NCI-H128 (cell line): ENCODE measurements around the gene RALGPS1.
"Not testable (repeated sequence)": the region's sequence is repeated elsewhere in the genome, so short reads cannot be mapped to it uniquely, and the experiment has no call there.

Source experiments
- DNase-seq: peaks from one replicate; lab custom pipeline; 2025; ENCODE audit not compliant: unreplicated experiment; lab: John Stamatoyannopoulos, UW

The RALGPS1 gene

DNA sequence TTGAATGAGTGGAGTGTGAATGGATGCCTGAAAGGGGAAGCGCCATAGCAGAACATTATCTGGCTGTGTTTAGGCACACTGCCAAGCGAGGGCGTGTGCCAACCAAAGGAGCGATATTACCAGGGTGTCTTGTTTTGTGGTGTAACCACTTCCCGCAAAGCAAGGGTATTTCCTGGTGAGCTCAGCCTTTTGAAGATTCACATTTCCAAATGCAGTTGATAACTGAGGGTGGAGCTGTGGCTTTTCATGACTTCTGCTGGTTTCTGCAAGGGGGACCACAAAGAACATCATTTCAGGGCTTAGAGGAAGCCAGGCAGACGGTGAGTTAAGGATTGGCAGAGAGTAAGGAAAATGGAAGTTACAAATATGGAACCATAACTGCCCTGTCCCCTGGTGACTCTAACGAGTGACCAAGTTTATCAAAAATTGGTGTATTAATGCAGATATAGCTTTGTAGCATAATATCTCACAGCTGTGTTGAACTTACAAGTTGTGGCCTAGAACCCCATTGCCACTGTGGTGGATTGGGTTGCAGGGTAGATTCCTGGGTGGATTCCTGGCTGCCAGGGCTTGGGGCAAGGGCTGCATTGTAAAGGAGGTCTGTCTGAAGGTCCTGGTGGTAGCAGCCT is 71.4 kb downstream of the RALGPS1 start:
- peak; percentile 42 for DNase-seq

DNA sequence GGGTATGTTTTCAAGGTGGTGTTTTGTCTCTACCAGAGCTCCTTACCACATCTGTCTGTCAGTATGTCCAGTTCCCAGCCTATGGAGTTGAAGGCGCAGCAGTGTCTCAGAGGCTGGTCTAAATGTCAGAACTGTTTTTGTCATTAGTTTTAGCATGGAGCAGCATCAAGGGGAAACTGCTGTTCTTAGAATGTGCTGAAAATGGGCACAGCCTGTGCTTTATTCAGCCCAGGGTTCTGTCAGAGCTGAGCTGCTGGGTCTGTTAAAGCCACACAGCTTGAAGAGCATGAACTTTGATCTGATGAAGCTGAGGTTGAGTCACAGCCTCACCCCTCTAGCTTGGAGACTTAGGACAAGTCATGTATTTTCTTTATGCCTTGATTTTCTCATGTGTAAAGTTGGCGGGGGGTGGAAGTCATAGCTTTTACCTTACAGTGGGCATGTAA is 71.9 kb downstream of the RALGPS1 start:
- DNase-seq: no peak

DNA sequence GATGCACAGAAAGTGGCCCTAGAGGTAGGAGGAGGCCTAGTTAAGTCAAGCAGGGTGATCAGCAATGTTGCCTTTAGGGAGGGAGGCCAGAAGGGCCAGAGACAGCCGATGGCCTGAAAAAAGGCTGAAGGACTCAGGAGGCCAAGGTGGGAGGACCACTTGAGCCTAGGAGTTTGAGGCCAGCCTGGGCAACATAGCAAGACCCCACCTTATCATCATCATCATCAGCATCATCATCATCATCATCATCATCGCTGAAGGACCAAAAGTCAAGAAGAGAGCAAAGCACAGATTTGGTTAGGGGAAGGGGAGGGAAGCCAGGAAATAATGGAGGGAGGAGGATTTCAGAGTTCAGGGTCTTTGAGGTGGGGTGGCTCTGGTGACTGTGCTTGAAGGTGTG is 74.3 kb downstream of the RALGPS1 start:
- no peak for DNase-seq

DNA sequence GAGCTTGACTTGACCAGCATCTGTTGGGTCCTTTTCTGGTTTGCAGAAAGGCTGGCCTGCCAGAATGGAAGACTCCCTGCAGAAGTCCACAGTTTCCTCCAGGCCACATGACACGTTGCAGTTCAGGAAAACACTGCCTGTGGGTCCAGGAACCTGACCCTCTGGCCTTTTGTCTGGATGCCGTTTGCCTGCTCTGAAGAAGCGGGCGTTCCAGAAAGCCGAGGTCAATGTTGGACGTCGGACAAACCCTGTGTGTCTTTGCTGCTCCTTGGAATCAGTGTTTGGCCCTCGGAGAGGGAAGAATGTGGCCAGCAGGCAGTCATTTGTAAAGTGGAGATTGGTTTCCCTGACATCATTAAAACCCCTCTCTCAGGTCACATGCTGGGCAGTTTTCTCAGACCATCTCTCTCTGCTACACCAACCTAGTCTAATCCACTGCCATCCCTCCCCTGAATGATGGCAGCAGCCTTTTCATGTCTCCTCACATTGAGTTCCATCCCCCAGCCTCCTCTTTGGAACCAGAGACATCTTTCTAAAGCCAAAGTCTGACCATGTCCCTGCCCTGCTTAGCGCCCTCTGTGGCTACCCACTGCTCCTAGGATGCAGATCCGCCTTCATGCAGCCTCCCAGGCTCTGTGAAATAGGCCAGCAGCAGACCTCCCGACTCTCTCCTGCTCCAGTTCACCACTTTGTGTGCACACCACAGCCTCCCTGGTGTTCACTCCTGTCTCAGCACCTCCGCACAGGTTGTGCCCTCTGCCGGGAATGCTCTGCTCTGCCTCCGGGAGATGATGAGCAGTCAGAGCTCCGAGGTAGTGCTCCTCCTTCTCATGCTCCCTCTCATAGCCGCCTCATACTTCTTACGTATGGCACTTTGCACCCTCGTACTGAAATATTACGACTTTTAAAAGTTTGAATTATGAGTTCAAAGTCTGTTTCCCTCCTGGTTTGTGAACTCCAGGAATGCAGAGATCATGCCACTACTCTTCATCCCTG is 75.6 kb downstream of the RALGPS1 start:
- no peak for DNase-seq

DNA sequence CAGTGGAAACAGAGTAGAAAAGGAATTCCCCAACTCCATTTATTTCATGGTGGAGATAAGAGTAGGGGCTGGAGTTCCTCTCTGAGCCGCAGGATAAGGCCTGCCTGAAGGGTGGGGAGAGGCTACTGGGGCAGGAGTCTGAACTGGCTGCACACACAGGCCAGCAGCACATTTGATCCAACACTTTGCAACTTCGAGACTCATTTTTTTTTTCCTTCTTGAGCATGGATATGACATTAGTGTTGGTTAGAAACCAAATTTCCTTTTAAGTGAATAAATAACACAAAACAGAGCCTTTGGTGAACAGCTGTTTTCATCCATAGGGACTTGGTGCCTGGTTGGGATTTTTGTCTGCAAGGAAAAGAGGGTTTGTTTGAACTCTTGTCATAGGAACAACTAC is 76.6 kb downstream of the RALGPS1 start:
- no peak for DNase-seq

DNA sequence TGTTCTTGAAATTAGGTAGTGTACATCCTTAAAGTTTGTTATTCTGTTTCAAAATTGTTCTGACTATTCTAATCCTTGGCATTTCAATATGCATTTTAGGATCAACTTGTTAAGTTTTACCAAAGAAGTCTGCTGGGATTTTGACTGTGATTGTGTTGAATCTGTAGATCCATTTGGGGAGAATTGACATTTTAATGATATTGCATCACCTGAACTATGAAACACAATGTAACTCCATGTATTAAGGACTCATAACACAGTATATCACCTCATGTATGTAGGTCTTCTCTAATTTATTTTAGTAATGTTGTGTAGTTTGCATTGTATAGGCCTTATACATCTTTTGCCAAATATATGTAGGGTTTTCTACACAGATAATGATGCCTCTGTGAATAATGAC is 77.8 kb downstream of the RALGPS1 start:
- DNase-seq: no peak

DNA sequence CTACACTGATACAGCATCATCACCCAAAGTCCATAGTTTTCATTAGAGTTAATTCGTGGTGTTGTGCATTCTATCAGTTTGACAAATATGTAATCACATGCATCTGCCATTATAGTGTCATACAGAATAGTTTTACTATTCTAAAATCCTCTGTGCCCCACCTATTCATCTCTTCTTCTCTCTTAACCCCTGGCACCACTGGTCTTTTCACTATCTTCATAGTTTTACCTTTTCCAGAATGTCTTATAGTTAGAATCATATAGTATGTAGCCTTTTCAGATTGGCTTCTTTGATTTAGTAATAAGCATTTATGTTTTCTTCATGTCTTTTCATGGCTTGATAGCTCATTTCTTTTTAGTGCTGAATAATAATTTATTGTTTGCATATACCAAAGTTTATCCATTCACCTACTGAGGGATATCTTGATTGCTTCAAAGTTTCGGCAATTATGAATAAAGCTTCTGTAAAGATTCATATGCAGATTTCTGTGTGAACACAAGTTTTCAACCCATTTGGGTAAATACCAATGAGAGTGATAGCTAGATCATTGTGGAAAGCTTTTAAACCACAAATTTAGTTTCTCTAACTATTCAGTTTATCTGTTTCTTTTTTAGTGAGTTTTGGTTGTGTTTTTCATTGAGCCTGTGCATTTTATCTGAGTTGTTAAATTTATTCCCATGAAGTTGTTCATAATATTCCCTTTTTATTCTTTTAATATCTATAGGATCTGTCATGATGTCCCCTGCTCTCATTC is 84.9 kb downstream of the RALGPS1 start:
- no peak for DNase-seq

DNA sequence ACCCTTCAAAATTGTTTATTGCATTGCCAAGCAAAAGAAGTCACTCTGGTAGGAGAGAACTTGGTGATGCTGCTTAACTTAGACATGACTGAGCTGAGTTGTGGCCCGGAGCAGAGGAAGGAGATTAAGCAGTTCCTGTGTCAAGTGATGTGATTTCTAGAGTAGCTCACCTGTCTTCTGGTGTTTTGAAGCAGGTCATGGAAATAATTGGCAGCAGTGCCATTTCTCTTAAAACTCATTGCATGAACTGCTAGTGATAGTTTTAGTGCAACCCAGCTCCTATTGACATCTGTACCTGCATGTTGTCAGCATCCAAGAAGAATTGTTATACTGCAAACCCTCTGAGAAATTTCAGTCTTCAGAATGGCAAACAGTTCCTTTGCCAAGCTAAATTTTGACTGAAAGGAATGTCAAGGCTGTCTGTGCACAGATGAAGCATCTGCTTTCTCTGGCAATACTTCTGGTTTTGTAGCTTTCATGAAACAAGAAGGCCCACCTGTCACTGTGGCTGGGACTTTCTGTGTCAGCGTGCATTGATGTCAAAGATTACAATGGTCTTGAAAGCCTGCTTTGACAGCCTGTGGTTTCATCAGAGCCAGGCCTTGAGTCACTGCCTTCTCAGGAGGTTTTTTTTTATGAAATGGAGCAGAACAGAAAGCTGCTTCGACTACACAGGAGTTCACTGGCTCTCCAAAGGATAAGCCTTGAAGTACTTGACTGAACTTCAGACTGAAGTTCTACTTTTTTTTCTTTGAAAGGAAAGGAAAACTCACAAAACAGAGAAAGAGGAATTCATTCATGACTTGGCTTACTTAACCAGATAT is 90.6 kb downstream of the RALGPS1 start:
- DNase-seq: no peak

DNA sequence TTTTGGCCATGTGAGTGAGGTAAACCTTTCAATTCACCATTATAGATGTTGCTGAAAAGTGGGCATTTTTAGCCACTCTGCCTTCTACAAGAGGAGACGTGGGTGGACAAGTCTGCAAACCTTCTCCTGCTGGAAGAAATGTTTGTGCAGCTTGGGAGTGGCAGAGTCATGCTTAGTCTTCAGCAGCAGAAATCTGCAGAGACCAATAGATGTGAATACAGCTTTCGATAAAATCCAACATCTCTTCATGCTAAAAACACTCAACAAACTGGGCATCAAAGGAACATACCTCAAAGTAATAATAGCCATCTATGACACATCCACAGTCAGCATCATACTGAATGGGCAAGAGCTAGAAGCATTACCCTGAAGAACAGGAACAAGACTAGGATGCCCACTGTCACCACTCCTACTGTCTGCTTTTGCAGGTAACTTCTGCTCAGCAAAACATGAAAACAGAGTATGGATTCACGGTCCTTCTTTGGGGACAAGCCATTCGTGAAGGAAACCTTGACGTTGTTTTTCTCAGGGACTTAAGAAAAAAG is 91.3 kb downstream of the RALGPS1 start:
- DNase-seq: no peak

DNA sequence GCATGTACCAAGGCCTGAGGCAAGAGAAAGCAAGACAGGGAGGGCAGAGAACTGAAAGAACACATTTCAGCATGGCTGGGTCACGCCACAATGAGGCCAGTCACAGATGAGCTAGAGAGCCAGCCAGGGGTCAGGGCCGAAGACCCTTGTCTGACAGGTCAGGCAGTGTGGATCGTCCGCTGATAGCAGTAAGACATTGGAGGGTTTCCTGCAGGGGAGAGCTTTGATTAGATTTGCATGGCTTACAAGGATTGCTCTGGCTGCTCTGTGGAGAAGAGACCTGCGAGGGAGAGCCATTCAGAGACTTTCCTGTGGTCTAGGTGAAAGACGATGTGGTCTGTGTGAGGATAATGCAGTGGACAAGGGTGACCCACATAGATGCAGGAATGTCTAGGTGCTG is 93.1 kb downstream of the RALGPS1 start:
- DNase-seq: no peak

DNA sequence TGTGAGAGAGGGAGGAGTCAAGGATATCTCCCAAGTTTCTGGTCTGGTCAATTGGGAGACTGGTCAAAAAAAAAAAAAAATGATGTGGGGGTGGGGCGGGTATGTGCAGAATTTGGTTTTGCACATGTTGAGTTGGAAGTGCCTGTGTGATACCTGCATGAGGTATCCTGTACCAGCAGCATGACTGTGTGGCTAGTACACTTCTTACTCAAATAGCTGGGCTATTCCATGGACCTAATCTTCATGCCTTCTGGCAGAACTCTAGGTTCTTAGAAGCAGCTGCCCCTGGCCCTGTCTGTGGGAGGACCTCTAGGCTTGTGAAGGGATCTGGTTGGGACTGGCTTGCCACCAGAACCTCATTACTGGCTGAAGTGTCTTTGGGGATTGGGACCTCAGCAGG is 93.5 kb downstream of the RALGPS1 start:
- no peak for DNase-seq

DNA sequence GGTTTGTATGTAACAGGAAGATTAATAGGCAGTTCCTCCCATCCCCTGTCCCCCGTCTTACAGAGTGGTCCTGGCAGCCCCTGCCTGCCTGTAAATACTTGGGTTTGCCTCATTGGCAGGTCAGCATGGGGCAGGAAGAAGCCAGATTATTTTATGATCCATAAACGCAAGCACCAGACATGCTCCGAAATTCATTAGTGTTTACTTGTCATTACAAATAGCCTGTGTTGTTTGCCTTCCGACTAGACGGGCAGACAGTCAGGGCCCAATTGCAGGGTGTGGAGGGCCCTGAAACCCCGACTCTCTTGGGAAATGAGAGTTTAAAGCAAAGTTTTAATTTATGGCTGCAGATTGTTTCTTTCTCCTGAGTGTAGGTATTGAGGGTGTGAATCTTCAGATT is 97.2 kb downstream of the RALGPS1 start:
- no peak for DNase-seq

DNA sequence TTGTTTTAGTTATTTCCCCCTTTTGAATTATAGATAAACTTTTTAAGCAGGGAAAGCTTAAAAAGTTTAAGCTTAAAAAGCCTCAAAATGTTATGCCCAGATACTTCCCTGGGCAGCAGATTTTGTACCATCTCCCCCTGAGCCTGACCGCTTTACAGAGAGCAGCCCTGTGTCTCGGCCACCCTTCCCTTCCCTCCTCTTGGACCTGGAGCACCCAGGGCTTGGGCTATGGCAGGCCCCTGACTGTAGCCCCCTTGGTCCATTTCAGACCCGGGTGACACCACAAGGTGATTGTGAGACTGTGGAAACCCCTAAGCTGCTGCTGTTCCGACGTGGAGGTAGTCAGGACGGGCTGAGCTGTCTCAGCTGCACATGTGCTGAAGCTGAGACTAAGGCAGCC is 97.7 kb downstream of the RALGPS1 start:
- DNase-seq: no peak

DNA sequence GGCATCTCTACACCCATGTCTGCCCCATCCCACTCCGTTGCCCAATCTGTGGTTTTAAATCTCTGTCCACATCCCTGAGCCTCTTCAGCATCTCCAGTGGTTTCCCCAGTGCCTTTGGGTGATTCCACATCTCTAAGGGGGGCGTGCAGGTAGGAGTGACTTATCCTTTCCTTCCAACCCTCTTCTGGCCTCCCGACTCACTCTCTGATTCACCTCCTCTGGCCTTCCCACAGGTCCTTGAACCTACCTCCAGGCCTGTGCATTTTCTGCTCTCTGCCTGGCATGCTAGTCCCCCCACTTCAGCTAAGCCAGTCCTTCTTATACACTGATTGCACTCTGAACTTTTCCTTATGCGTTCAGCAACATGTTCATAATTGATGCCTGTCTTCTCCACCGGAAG is 99.0 kb downstream of the RALGPS1 start:
- DNase-seq: no peak

DNA sequence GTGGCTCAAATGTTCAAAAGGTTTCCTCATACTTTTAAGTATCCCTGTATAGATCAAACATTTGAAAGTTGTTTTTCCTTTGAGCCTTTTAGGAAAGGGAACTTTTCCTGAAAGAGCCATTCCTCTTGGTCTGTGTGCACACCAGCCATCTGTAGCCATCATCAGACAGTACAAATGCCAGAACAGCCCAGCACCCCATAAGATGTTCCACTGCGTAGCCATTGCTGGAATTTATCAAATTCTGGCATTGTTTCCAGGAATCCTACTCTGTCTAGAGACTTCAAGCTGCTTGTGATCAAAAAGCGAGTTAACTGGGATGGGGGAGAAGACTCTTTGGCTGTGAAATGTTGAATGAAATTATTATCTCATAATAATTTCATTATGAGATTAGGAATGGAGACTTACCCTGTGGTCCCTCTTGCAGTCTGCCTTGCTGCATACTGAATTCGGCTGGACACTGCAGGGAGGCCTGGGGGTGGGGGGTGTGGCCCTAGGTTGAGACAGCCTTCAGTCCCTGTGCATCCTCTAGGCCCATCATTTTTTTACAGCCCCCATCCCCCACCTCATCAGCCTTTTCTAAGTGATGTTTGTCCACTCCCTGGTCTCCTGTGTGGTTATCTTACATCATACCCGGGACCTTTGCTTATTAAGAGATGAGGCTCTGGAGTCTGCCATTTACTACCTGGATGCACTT is 99.8 kb downstream of the RALGPS1 start:
- no peak for DNase-seq

DNA sequence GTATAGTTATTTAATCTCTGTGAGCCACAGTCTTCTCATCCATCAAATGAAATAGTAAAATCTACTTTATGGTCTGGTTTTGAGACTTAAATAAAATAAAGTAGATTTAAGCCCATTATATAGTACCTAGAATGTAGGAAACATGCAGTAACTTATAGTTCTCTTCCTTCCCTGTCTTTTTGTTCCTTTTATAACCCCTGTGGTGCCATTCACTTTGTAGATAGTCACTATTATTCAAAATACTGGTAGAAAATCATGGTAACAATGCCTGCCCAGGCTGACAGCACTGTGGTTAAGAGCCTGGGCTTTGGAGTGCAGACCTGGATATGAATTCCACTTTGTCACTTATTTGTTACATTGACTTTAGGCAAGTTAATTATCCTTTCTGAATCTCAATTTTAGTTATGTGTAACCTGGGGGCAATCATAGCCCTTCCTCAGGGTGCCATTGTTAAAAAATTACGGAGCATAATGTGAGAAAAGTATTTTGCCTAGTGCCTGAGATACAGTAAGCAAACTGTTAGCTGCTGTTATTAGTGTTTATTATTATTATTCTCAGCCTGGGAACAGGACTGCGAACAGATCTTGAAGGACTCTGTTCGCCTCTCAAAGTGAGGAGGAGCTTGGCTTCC is 100.4 kb downstream of the RALGPS1 start:
- DNase-seq: no peak

DNA sequence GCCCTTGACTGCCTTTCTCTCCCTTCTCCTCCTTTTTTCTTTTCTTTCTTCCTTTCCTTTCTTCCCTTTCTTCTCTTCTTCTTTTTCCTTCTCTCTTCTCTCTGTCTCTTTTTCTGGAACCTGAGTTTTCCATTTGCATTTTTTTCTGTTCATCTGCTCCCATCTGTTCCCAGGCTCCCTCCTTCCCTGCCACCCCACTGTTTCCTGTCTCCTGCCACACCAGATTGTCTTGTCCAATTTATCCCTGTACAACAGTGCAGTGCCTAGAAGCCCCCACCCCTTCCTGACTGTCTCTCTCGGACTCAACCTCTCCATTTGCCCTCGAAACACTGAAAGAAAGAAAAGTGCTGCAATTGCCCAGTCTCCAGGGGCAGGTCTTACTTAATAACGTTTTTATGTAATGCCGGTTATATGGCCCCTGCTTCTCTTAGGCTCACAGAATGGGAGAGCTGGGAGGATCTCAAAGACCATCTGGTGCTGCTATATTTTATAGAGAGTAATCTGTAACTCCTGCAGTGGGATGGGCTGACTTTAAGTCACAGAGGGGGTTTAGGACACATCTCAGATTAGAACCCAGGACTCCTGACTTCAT is 101.4 kb downstream of the RALGPS1 start:
- DNase-seq: no peak

DNA sequence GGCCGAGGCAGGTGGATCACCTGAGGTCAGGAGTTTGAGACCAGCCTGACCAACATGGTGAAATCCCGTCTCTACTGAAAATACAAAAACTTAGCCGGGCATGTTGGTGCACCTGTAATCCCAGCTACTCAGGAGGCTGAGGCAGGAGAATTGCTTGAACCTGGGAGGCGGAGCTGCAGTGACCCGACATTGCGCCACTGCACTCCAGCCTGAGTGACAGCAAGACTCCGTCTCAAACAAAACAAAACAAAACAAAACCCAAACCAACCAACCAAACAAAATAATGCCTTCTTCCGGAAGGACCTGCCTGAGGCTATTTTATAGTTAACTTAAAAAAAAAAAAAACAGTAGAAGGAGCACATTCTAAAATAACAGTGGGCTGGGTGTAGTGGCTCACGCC is 103.4 kb downstream of the RALGPS1 start:
- DNase-seq: not testable (repeated sequence)

DNA sequence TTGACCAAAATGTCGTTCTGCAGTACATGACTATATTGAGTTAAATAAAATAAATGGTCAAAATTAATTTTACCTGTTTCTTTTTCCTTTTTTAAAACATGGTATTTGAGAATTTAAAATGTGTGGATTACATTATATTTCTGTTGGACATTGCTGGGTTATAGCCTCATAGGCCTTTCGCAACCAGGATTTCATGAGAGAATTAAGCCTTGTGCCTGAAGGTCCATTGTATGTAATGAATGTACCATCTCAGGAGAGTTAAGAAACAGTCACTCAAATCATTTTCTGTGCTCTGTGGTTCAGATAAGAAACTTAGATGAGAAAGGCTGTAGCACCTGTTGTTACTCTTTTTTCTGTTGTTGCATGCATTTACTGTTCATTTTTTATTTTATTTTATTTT is 104.4 kb downstream of the RALGPS1 start:
- no peak for DNase-seq
